ENCODE data around the gene CHD2. TPM values are rescaled to one million over a fixed set of nuclear protein-coding genes. Genes with fewer than 3 reads are reported as not detected.

The CHD2 gene
- total RNA-seq, 1 donor from 2014 or later = 65.6 TPM

GRCh38 chr15:93048426-93048721 is 148.2 kb downstream of the CHD2 start:
- no peak for FAIRE-seq
- no peak overlapping the region for H3K4me3 ChIP-seq (ENCODE audit: low read depth, low read length)

GRCh38 chr15:93048759-93049161 is 148.6 kb downstream of the CHD2 start:
- Histone ChIP-seq H3K4me3 (ENCODE audit: low read depth, low read length) (no peak overlapping the region), H3K36me3 (ENCODE audit: control insufficient read depth, insufficient read depth, low read length) (no peaks in the 10 kb centered on the region), H3K27me3 (ENCODE audit: control insufficient read depth, insufficient read depth, low read length) (peaks cover 5% of the 10 kb centered on the region)
- TF ChIP-seq, protein P1, sequence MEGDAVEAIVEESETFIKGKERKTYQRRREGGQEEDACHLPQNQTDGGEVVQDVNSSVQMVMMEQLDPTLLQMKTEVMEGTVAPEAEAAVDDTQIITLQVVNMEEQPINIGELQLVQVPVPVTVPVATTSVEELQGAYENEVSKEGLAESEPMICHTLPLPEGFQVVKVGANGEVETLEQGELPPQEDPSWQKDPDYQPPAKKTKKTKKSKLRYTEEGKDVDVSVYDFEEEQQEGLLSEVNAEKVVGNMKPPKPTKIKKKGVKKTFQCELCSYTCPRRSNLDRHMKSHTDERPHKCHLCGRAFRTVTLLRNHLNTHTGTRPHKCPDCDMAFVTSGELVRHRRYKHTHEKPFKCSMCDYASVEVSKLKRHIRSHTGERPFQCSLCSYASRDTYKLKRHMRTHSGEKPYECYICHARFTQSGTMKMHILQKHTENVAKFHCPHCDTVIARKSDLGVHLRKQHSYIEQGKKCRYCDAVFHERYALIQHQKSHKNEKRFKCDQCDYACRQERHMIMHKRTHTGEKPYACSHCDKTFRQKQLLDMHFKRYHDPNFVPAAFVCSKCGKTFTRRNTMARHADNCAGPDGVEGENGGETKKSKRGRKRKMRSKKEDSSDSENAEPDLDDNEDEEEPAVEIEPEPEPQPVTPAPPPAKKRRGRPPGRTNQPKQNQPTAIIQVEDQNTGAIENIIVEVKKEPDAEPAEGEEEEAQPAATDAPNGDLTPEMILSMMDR (IDR thresholded peaks at IDR 0.05; ENCODE audit: insufficient read depth, low read length, severe bottlenecking) = no peak
- DNase-seq (ENCODE audit: low read depth) (peak; percentile 78), FAIRE-seq (no peak)

More at GRCh38 chr15:93048426-93048721, 148.2 kb downstream of the CHD2 start:
- DNase-seq (ENCODE audit: low read depth) = no peak
- Histone ChIP-seq H3K36me3 (ENCODE audit: control insufficient read depth, insufficient read depth, low read length) (no peaks in the 10 kb centered on the region), H3K27me3 (ENCODE audit: control insufficient read depth, insufficient read depth, low read length) (peaks cover 5% of the 10 kb centered on the region)
- TF ChIP-seq, protein P1 (IDR thresholded peaks at IDR 0.05; ENCODE audit: insufficient read depth, low read length, severe bottlenecking) = no peak

DNA sequence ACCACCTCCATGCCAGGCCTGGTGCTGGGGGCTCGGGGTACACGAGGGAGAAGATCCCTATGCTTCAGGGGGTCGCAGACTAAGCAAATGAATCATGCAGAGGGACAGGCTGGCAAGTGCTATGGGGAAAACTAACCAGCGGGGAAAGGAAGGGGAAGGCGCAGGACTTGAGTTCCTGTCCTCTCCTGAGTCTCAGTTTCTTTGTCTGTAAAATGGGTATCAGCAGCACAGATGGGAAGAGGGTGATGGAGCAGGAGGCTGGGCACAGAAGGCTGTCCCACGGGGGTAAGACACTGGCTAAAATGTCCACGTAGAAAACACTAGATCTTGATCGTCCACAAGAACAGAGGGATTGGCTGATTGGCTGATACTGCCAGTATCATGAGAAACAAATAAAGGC is 149.1 kb downstream of the CHD2 start:
- DNase-seq (ENCODE audit: low read depth) = no peak
- Histone ChIP-seq H3K27me3 (ENCODE audit: control insufficient read depth, insufficient read depth, low read length) (peaks cover 5% of the 10 kb centered on the region), H3K36me3 (ENCODE audit: control insufficient read depth, insufficient read depth, low read length) (no peaks in the 10 kb centered on the region), H3K4me3 (ENCODE audit: low read depth, low read length) (no peak overlapping the region)
- FAIRE-seq = no peak
- TF ChIP-seq, protein P1 (IDR thresholded peaks at IDR 0.05; ENCODE audit: insufficient read depth, low read length, severe bottlenecking) = no peak

GRCh38 chr15:93049914-93050578 is 149.9 kb downstream of the CHD2 start:
- no peak overlapping the region for H3K4me3 ChIP-seq (ENCODE audit: low read depth, low read length)
- DNase-seq (ENCODE audit: low read depth) (no peak), FAIRE-seq (no peak)
- TF ChIP-seq, protein P1 (IDR thresholded peaks at IDR 0.05; ENCODE audit: insufficient read depth, low read length, severe bottlenecking) = no peak
- no peaks in the 10 kb centered on the region for H3K36me3 ChIP-seq (ENCODE audit: control insufficient read depth, insufficient read depth, low read length)
- H3K27me3 ChIP-seq (ENCODE audit: control insufficient read depth, insufficient read depth, low read length) = peaks cover 5% of the 10 kb centered on the region

- no peaks in the 10 kb centered on the region for H3K36me3 ChIP-seq (ENCODE audit: control insufficient read depth, insufficient read depth, low read length)
- TF ChIP-seq, protein P1 (IDR thresholded peaks at IDR 0.05; ENCODE audit: insufficient read depth, low read length, severe bottlenecking) = no peak
- FAIRE-seq = no peak
- no peak for DNase-seq (ENCODE audit: low read depth)
- peaks cover 5% of the 10 kb centered on the region for H3K27me3 ChIP-seq (ENCODE audit: control insufficient read depth, insufficient read depth, low read length)
- no peak overlapping the region for H3K4me3 ChIP-seq (ENCODE audit: low read depth, low read length)
Observed at GRCh38 chr15:93050648-93051047, 150.5 kb downstream of the CHD2 start.
